NCI-H69 (cell line): Measurements from ENCODE around the gene CYBC1.
"Not testable (repeated sequence)": the region's sequence is repeated elsewhere in the genome, so short reads cannot be mapped to it uniquely, and the experiment has no call there.

ENCODE experiments used
- DNase-seq: peaks from one replicate; lab custom pipeline; 2025; lab: John Stamatoyannopoulos, UW

CYBC1 gene

GRCh38 chr17:82477934-82478333, 27.4 kb upstream of the CYBC1 start:
- DNase-seq, result no peak

GRCh38 chr17:82475458-82475857, 24.9 kb upstream of the CYBC1 start:
- no peak for DNase-seq

- DNase-seq, result no peak
Observed at GRCh38 chr17:82474223-82475010, 23.9 kb upstream of the CYBC1 start.

GRCh38 chr17:82470065-82470464, 19.5 kb upstream of the CYBC1 start:
- DNase-seq, result no peak

- no peak for DNase-seq
Observed at GRCh38 chr17:82468692-82469091, 18.1 kb upstream of the CYBC1 start.

- DNase-seq, result no peak
Observed at GRCh38 chr17:82465023-82465603, 14.6 kb upstream of the CYBC1 start.

GRCh38 chr17:82464567-82464929, 14.0 kb upstream of the CYBC1 start:
- no peak for DNase-seq

GRCh38 chr17:82463925-82464566, 13.5 kb upstream of the CYBC1 start:
- no peak for DNase-seq

GRCh38 chr17:82463391-82463790, 12.8 kb upstream of the CYBC1 start:
- no peak for DNase-seq

GRCh38 chr17:82461827-82462524, 11.4 kb upstream of the CYBC1 start:
- DNase-seq, result no peak

- DNase-seq, result not testable (repeated sequence)
Observed at GRCh38 chr17:82459936-82460335, 9.4 kb upstream of the CYBC1 start.

GRCh38 chr17:82458885-82459424, 8.4 kb upstream of the CYBC1 start:
- DNase-seq, result peak; percentile 70

GRCh38 chr17:82458179-82458884, 7.8 kb upstream of the CYBC1 start, which contains the start of gene NARF:
NARF (plus strand) TSS chr17:82458741; CDS start chr17:82458804, 63 bp downstream.
- DNase-seq, result peak; percentile 100

GRCh38 chr17:82457929-82458178, 7.3 kb upstream of the CYBC1 start:
- no peak for DNase-seq

GRCh38 chr17:82457073-82457928, 6.7 kb upstream of the CYBC1 start:
- DNase-seq, result peak; percentile 72

- DNase-seq, result not testable (repeated sequence)
Observed at GRCh38 chr17:82453706-82454105, 3.2 kb upstream of the CYBC1 start.

- DNase-seq, result not testable (repeated sequence)
Observed at GRCh38 chr17:82453151-82453550, 2.6 kb upstream of the CYBC1 start.

GRCh38 chr17:82452162-82452561, 1.6 kb upstream of the CYBC1 start:
- no peak for DNase-seq

- no peak for DNase-seq
Observed at GRCh38 chr17:82449883-82450356, 632 bp downstream of the CYBC1 start.

GRCh38 chr17:82449131-82449882, 1.2 kb downstream of the CYBC1 start:
- DNase-seq, result peak; percentile 28
